Measurements from ENCODE around the gene VGLL4. TPM values are rescaled to one million over a fixed set of nuclear protein-coding genes. Genes with fewer than 3 reads are reported as not detected.
A peak's percentile ranks its signal among the peaks of the same experiment; 100 is the strongest.

Gene VGLL4
- total RNA-seq, 1 experiment from 2014 or later, result 42.1 TPM

DNA sequence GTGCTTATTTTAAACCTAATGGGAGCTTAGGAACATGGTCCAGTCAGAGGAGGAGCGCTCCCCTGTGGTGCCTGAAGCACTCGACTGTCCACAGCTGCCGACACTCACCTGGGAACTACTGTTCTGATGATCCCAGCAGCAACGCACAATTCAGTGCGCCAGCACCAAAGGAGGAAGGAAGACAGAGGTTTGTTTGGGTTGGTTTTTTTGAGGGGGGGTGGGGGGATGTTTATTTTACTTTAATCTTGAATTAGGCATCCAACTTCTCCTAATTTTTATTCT, 48.8 kb upstream of the VGLL4 start:
- Histone ChIP-seq H3K79me2 (ENCODE audit: insufficient read depth, low read length) (no peaks in the 10 kb centered on the region), H2BK15ac (ENCODE audit: low read depth, low read length) (no peak overlapping the region), H4K91ac (ENCODE audit: insufficient read length, low read depth, low read length) (no peak overlapping the region), H3K9me3 (ENCODE audit: control insufficient read depth, low read depth, low read length) (no peaks in the 10 kb centered on the region), H3K23ac (ENCODE audit: insufficient read length, low read depth, low read length) (no peak overlapping the region), H2AK5ac (ENCODE audit: insufficient read length, low read length) (no peak overlapping the region), H2BK12ac (ENCODE audit: insufficient read length, low read depth, low read length) (no peak overlapping the region), H4K20me1 (ENCODE audit: control insufficient read depth, insufficient read depth, insufficient read length) (no peaks in the 10 kb centered on the region), H3K4me2 (ENCODE audit: insufficient read depth, insufficient read length, low read length) (no peak overlapping the region), H3K4me1 (ENCODE audit: insufficient read depth, low read length) (peaks cover 3% of the 10 kb centered on the region; the same call in 1 of the 2 replicates), H3K56ac (ENCODE audit: insufficient read length, low read depth, low read length) (no peak overlapping the region), H3K14ac (ENCODE audit: insufficient read depth, low read length) (no peak overlapping the region), H3T11ph (ENCODE audit: low read length) (no peak overlapping the region), H2BK20ac (ENCODE audit: low read depth, low read length, poor library complexity, severe bottlenecking) (no peak overlapping the region), H3K4ac (ENCODE audit: low read depth, low read length) (no peak overlapping the region), H4K5ac (ENCODE audit: insufficient read length, low read depth, low read length) (no peak overlapping the region), H2BK5ac (ENCODE audit: insufficient read length, low read length) (no peak overlapping the region), H3K18ac (ENCODE audit: insufficient read length, low read depth, low read length) (no peak overlapping the region), H3K9ac (ENCODE audit: extremely low read depth, insufficient read length, low read length) (no peak overlapping the region), H3K27ac (ENCODE audit: insufficient read length, low read depth, low read length) (no peak overlapping the region), H2AFZ (ENCODE audit: low read length) (no peak overlapping the region), H4K8ac (replicated peaks; ENCODE audit: insufficient read length, low read depth, low read length) (no peak overlapping the region), H3K23me2 (ENCODE audit: insufficient read length, low read depth, low read length, poor library complexity, severe bottlenecking) (no peaks in the 10 kb centered on the region), H3K27me3 (ENCODE audit: insufficient read depth, low read length) (no peaks in the 10 kb centered on the region), H2BK120ac (ENCODE audit: low read depth, low read length, poor library complexity, severe bottlenecking) (no peak overlapping the region), H3K79me1 (ENCODE audit: insufficient read depth, low read depth, low read length, poor library complexity, severe bottlenecking) (no peaks in the 10 kb centered on the region)
- Mint-ChIP-seq H3K27ac (no peak overlapping the region), H3K27me3 (ENCODE audit: low read depth) (no peaks in the 10 kb centered on the region), H3K36me3 (ENCODE audit: insufficient read depth in 1 of 3, low read depth in 3 of 3) (peaks cover 0 to 3% (median 0%) of the 10 kb centered on the region in 3 experiments; a peak in 2 of 7 replicates), H3K4me3 (peak overlapping the region in 1 of 2 experiments; percentile 53; a peak in 1 of 5 replicates), H3K9me3 (no peaks in the 10 kb centered on the region), H3K4me1 (peaks cover 26 to 35% of the 10 kb centered on the region in 2 experiments)
- TF ChIP-seq, protein P1, sequence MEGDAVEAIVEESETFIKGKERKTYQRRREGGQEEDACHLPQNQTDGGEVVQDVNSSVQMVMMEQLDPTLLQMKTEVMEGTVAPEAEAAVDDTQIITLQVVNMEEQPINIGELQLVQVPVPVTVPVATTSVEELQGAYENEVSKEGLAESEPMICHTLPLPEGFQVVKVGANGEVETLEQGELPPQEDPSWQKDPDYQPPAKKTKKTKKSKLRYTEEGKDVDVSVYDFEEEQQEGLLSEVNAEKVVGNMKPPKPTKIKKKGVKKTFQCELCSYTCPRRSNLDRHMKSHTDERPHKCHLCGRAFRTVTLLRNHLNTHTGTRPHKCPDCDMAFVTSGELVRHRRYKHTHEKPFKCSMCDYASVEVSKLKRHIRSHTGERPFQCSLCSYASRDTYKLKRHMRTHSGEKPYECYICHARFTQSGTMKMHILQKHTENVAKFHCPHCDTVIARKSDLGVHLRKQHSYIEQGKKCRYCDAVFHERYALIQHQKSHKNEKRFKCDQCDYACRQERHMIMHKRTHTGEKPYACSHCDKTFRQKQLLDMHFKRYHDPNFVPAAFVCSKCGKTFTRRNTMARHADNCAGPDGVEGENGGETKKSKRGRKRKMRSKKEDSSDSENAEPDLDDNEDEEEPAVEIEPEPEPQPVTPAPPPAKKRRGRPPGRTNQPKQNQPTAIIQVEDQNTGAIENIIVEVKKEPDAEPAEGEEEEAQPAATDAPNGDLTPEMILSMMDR (conservative IDR thresholded peaks at IDR 0.05), result no peak
- no CpG with 5 or more reads among the region's 5 CpGs for WGBS (ENCODE audit: extremely low coverage, insufficient read length, low lambda C conversion rate)
- peak; percentile 46 for DNase-seq

All from H9 (cell line).